ENCODE results near the gene ALDOC.

The ALDOC gene

GRCh38 chr17:28551421-28552175, 25.1 kb downstream of the ALDOC start:
- Mint-ChIP-seq H3K36me3 (peaks cover 7% of the 10 kb centered on the region), H3K4me3 (peak overlapping the region; percentile 90), H3K27me3 (no peaks in the 10 kb centered on the region), H3K4me1 (ENCODE audit: low read depth) (peaks cover 46% of the 10 kb centered on the region), H3K27ac (peak overlapping the region; percentile 43), H3K9me3 (ENCODE audit: low read depth) (no peaks in the 10 kb centered on the region)

- Mint-ChIP-seq H3K9me3 (ENCODE audit: low read depth) (no peaks in the 10 kb centered on the region), H3K36me3 (peaks cover 4% of the 10 kb centered on the region), H3K27me3 (no peaks in the 10 kb centered on the region), H3K4me1 (ENCODE audit: low read depth) (peaks cover 46% of the 10 kb centered on the region), H3K27ac (peak overlapping the region; percentile 87), H3K4me3 (peak overlapping the region; percentile 90)
These were observed 25.8 kb downstream of the ALDOC start for GRCh38 chr17:28550858-28551257.

GRCh38 chr17:28549236-28550132, 27.2 kb downstream of the ALDOC start:
- H3K9me3 Mint-ChIP-seq (ENCODE audit: low read depth): no peaks in the 10 kb centered on the region
- peaks cover 46% of the 10 kb centered on the region for H3K4me1 Mint-ChIP-seq (ENCODE audit: low read depth)
- peak overlapping the region; percentile 87 for H3K27ac Mint-ChIP-seq
- no peaks in the 10 kb centered on the region for H3K27me3 Mint-ChIP-seq
- peaks cover 2% of the 10 kb centered on the region for H3K36me3 Mint-ChIP-seq
- H3K4me3 Mint-ChIP-seq: peak overlapping the region; percentile 58

GRCh38 chr17:28548417-28549130, 28.1 kb downstream of the ALDOC start:
- Mint-ChIP-seq H3K4me3 (peak overlapping the region; percentile 21), H3K9me3 (ENCODE audit: low read depth) (no peaks in the 10 kb centered on the region), H3K27me3 (no peaks in the 10 kb centered on the region), H3K36me3 (peaks cover 2% of the 10 kb centered on the region), H3K27ac (peak overlapping the region; percentile 87), H3K4me1 (ENCODE audit: low read depth) (peaks cover 46% of the 10 kb centered on the region)

- Mint-ChIP-seq H3K27ac (peak overlapping the region; percentile 73), H3K4me3 (peak overlapping the region; percentile 32), H3K27me3 (no peaks in the 10 kb centered on the region), H3K9me3 (ENCODE audit: low read depth) (no peaks in the 10 kb centered on the region), H3K36me3 (no peaks in the 10 kb centered on the region), H3K4me1 (ENCODE audit: low read depth) (peaks cover 44% of the 10 kb centered on the region)
These were observed 28.9 kb downstream of the ALDOC start for GRCh38 chr17:28547623-28548416.

GRCh38 chr17:28547096-28547622, 29.5 kb downstream of the ALDOC start:
- Mint-ChIP-seq H3K27ac (no peak overlapping the region), H3K4me1 (ENCODE audit: low read depth) (peaks cover 42% of the 10 kb centered on the region), H3K36me3 (no peaks in the 10 kb centered on the region), H3K27me3 (no peaks in the 10 kb centered on the region), H3K9me3 (ENCODE audit: low read depth) (no peaks in the 10 kb centered on the region), H3K4me3 (peak overlapping the region; percentile 32)

- Mint-ChIP-seq H3K36me3 (no peaks in the 10 kb centered on the region), H3K4me1 (ENCODE audit: low read depth) (peaks cover 32% of the 10 kb centered on the region), H3K27ac (no peak overlapping the region), H3K4me3 (no peak overlapping the region), H3K27me3 (no peaks in the 10 kb centered on the region), H3K9me3 (ENCODE audit: low read depth) (no peaks in the 10 kb centered on the region)
These were observed 30.8 kb downstream of the ALDOC start for GRCh38 chr17:28545787-28546415.

- Mint-ChIP-seq H3K4me1 (ENCODE audit: low read depth) (peaks cover 24% of the 10 kb centered on the region), H3K27ac (no peak overlapping the region), H3K27me3 (no peaks in the 10 kb centered on the region), H3K4me3 (no peak overlapping the region), H3K9me3 (ENCODE audit: low read depth) (no peaks in the 10 kb centered on the region), H3K36me3 (no peaks in the 10 kb centered on the region)
These were observed 31.6 kb downstream of the ALDOC start for GRCh38 chr17:28545141-28545503.

GRCh38 chr17:28544402-28545140, 32.1 kb downstream of the ALDOC start:
- Mint-ChIP-seq H3K27ac (no peak overlapping the region), H3K4me1 (ENCODE audit: low read depth) (peaks cover 18% of the 10 kb centered on the region), H3K4me3 (no peak overlapping the region)

GRCh38 chr17:28541439-28541838, 35.3 kb downstream of the ALDOC start:
- H3K27ac Mint-ChIP-seq: no peak overlapping the region
- no peak overlapping the region for H3K4me3 Mint-ChIP-seq
- H3K9me3 Mint-ChIP-seq (ENCODE audit: low read depth): no peaks in the 10 kb centered on the region
- no peaks in the 10 kb centered on the region for H3K27me3 Mint-ChIP-seq
- no peaks in the 10 kb centered on the region for H3K36me3 Mint-ChIP-seq
- no peaks in the 10 kb centered on the region for H3K4me1 Mint-ChIP-seq (ENCODE audit: low read depth)

More at GRCh38 chr17:28544402-28545140, 32.1 kb downstream of the ALDOC start:
- Mint-ChIP-seq H3K9me3 (ENCODE audit: low read depth) (no peaks in the 10 kb centered on the region), H3K36me3 (no peaks in the 10 kb centered on the region), H3K27me3 (no peaks in the 10 kb centered on the region)

GRCh38 chr17:28540231-28540630, 36.5 kb downstream of the ALDOC start:
- no peak overlapping the region for H3K27ac Mint-ChIP-seq
- no peak overlapping the region for H3K4me3 Mint-ChIP-seq
- H3K9me3 Mint-ChIP-seq (ENCODE audit: low read depth): no peaks in the 10 kb centered on the region
- H3K4me1 Mint-ChIP-seq (ENCODE audit: low read depth): no peaks in the 10 kb centered on the region
- no peaks in the 10 kb centered on the region for H3K36me3 Mint-ChIP-seq
- no peaks in the 10 kb centered on the region for H3K27me3 Mint-ChIP-seq

- no peaks in the 10 kb centered on the region for H3K36me3 Mint-ChIP-seq
- no peak overlapping the region for H3K4me3 Mint-ChIP-seq
- no peak overlapping the region for H3K27ac Mint-ChIP-seq
- H3K9me3 Mint-ChIP-seq (ENCODE audit: low read depth): no peaks in the 10 kb centered on the region
- H3K4me1 Mint-ChIP-seq (ENCODE audit: low read depth): no peaks in the 10 kb centered on the region
- no peaks in the 10 kb centered on the region for H3K27me3 Mint-ChIP-seq
These were observed 38.3 kb downstream of the ALDOC start for GRCh38 chr17:28538296-28538895.

GRCh38 chr17:28537219-28537610, 39.5 kb downstream of the ALDOC start:
- Mint-ChIP-seq H3K27ac (no peak overlapping the region), H3K36me3 (no peaks in the 10 kb centered on the region), H3K4me1 (ENCODE audit: low read depth) (no peaks in the 10 kb centered on the region), H3K4me3 (no peak overlapping the region), H3K9me3 (ENCODE audit: low read depth) (no peaks in the 10 kb centered on the region), H3K27me3 (no peaks in the 10 kb centered on the region)
